GM13977 (cell line): ENCODE results near the gene POLR2B.

ENCODE experiments used
- DNase-seq: peaks from one replicate; pipeline ENCODE4 v3.0.0; 2012; ENCODE audit warnings: low spot score
- in situ Hi-C: fragments of 300-500 bp; cut with MboI; formaldehyde crosslinking; loops from one replicate; pipeline ENCODE4 v1.12.0; 2022; ENCODE audit warnings: low sequenced_read_pairs, low pct_unique_long_range_greater_than_20kb, mixed read lengths, inconsistent platforms; ENCODE audit not compliant: unreplicated experiment
- TF ChIP-seq, protein P1 (sequence below): IDR thresholded peaks from 2 replicates; pipeline ENCODE4 v1.5.1; 2012; ENCODE audit warnings: mild to moderate bottlenecking, control low read depth; ENCODE audit not compliant: insufficient read depth; ENCODE audit errors: extremely low read depth, missing control alignments

POLR2B gene

DNA sequence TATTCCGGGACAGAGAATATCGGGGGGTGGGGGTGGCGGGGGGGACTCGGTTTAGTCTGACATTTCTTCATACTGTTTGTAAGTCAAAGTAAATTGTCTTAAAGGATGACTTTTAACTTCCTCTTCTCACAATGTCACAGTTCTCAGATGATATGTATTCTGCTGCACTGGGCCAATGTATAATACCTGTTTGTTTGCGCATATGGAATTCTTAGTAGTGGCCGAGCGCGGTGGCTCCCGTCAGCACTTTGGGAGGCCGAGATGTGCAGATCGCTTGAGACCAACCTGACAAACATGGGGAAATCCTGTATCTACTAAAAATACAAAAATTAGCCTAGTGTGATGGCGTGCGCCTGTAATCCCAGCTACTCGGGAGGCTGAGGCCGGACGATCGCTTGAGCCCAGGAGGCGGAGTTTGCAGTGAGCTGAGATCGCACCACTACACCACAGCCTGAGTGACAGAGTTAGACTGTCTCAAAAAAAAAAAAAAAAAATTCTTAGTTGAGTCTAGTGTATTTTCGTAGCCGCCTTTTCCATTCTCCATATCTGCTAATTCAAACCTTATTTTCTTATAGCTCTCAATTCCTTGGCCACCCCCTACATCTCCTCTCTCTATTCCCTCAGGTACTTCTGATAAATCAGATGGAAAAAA, 851 bp downstream of the POLR2B start:
- DNase-seq: no peak
- TF ChIP-seq, protein P1, sequence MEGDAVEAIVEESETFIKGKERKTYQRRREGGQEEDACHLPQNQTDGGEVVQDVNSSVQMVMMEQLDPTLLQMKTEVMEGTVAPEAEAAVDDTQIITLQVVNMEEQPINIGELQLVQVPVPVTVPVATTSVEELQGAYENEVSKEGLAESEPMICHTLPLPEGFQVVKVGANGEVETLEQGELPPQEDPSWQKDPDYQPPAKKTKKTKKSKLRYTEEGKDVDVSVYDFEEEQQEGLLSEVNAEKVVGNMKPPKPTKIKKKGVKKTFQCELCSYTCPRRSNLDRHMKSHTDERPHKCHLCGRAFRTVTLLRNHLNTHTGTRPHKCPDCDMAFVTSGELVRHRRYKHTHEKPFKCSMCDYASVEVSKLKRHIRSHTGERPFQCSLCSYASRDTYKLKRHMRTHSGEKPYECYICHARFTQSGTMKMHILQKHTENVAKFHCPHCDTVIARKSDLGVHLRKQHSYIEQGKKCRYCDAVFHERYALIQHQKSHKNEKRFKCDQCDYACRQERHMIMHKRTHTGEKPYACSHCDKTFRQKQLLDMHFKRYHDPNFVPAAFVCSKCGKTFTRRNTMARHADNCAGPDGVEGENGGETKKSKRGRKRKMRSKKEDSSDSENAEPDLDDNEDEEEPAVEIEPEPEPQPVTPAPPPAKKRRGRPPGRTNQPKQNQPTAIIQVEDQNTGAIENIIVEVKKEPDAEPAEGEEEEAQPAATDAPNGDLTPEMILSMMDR: no peak
- in situ Hi-C loops: no loop called here

DNA sequence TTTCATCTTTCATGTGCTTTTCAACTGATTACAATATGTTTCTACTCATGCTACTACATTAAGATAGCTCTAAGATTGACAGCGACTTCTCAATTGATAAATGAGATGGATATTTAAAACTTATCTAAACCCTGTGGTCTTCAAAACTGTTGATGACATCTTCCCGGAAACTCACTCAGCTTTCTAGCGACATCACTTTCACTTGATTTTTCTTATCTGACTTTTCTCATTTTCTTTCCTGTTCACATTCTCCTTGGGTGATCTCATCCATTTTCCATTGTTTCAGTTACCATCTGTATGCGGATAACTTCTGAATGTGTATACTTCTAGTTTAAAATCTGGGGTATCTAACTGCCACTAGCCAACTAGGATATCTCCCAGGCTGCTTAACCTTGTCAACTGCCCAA, 3.1 kb downstream of the POLR2B start:
- DNase-seq: no peak
- in situ Hi-C loops: no loop called here
- TF ChIP-seq, protein P1: no peak

DNA sequence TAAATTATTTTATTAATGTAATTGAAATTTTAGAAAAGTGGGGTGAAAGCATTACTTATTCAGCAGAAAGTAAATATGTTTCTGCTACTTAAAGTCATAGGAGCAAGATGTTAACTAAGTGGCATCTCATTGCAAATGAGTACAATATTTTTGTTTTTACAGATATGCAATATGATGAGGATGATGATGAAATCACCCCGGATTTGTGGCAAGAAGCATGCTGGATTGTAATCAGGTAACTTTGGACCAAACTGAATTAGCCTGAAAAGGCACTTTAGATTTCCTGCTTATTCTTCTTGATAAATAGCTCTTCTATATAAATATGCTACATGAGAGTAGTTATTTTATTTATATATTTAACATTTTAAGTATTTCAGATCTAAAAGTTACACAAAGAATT, 7.5 kb downstream of the POLR2B start:
- DNase-seq: no peak
- in situ Hi-C loops: no loop called here
- TF ChIP-seq, protein P1: no peak

GRCh38 chr4:56986952-56987351, 8.3 kb downstream of the POLR2B start:
- in situ Hi-C loops: no loop called here
- DNase-seq: no peak
- TF ChIP-seq, protein P1: no peak

- in situ Hi-C loops: no loop called here
- TF ChIP-seq, protein P1: no peak
- DNase-seq: no peak
Observed at GRCh38 chr4:56990109-56990905, 11.6 kb downstream of the POLR2B start.

GRCh38 chr4:56995525-56995924, 16.8 kb downstream of the POLR2B start:
- DNase-seq: no peak
- in situ Hi-C loops: no loop called here

More at GRCh38 chr4:56995525-56995924, 16.8 kb downstream of the POLR2B start:
- TF ChIP-seq, protein P1: no peak
